Measurements from ENCODE around the gene FHL1. TPM values are rescaled to one million over a fixed set of nuclear protein-coding genes. Genes with fewer than 3 reads are reported as not detected.

The FHL1 gene
- total RNA-seq, 1 donor from 2014 or later = 70.1 TPM

DNA sequence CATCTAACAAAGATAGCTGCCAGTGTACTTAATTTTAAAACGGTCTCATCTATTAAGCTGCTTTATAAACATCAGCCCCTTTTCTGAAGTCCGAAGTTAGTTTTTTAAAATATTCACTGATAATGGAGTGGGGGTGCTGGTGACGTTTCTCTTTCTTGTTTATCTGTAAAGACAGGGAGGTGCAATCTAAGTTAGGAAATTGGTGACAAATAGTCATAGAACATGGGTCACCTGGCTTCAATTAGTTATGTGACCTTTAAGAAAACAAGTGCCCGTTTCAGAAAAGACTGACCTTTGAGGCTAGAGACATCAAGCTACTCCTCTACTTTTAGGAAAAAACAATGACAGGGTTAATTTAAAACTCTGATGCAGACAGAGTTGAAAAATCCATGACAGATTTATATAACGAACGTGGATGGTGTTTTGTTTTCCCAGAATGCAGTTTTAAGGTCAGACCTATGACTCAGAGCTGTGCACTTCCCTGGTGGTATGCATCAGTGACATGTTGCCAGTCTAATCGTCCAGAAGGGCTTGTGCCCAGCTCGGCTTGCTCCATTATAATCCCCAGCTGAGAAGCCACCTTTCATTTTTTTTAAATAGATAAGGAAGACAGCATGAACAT, 38.2 kb downstream of the FHL1 start:
- DNase-seq (ENCODE audit: low read depth, low spot score) = no peak
- Mint-ChIP-seq H3K4me3 (no peak overlapping the region), H3K4me1 (peaks cover 8% of the 10 kb centered on the region), H3K27ac (ENCODE audit: unreplicated experiment) (no peak overlapping the region), H3K27me3 (ENCODE audit: low read depth) (no peaks in the 10 kb centered on the region), H3K36me3 (ENCODE audit: low read depth) (peaks cover 3% of the 10 kb centered on the region), H3K9me3 (no peaks in the 10 kb centered on the region)
- TF ChIP-seq CTCF (conservative IDR thresholded peaks at IDR 0.05) = no peak

- Mint-ChIP-seq H3K27ac (ENCODE audit: unreplicated experiment) (no peak overlapping the region), H3K4me1 (peaks cover 8% of the 10 kb centered on the region), H3K36me3 (ENCODE audit: low read depth) (peaks cover 3% of the 10 kb centered on the region), H3K27me3 (ENCODE audit: low read depth) (no peaks in the 10 kb centered on the region), H3K9me3 (no peaks in the 10 kb centered on the region), H3K4me3 (no peak overlapping the region)
- TF ChIP-seq CTCF (conservative IDR thresholded peaks at IDR 0.05) = no peak
- no peak for DNase-seq (ENCODE audit: low read depth, low spot score)
Measured at GRCh38 chrX:136186023-136186413, 38.7 kb downstream of the FHL1 start.

GRCh38 chrX:136189222-136189621, 41.9 kb downstream of the FHL1 start:
- no peak overlapping the region for H3K27ac Mint-ChIP-seq (ENCODE audit: unreplicated experiment)
- H3K27me3 Mint-ChIP-seq (ENCODE audit: low read depth) = no peaks in the 10 kb centered on the region

GRCh38 chrX:136190038-136190713, 42.8 kb downstream of the FHL1 start:
- no peaks in the 10 kb centered on the region for H3K27me3 Mint-ChIP-seq (ENCODE audit: low read depth)
- H3K27ac Mint-ChIP-seq (ENCODE audit: unreplicated experiment) = no peak overlapping the region
- peaks cover 5% of the 10 kb centered on the region for H3K4me1 Mint-ChIP-seq
- H3K9me3 Mint-ChIP-seq = peaks cover 3% of the 10 kb centered on the region
- DNase-seq (ENCODE audit: low read depth, low spot score) = no peak
- TF ChIP-seq CTCF (conservative IDR thresholded peaks at IDR 0.05) = no peak
- H3K4me3 Mint-ChIP-seq = no peak overlapping the region
- H3K36me3 Mint-ChIP-seq (ENCODE audit: low read depth) = peaks cover 14% of the 10 kb centered on the region

More at GRCh38 chrX:136189222-136189621, 41.9 kb downstream of the FHL1 start:
- no peak for TF ChIP-seq CTCF (conservative IDR thresholded peaks at IDR 0.05)
- peaks cover 13% of the 10 kb centered on the region for H3K36me3 Mint-ChIP-seq (ENCODE audit: low read depth)
- H3K9me3 Mint-ChIP-seq = peaks cover 3% of the 10 kb centered on the region
- peaks cover 8% of the 10 kb centered on the region for H3K4me1 Mint-ChIP-seq
- H3K4me3 Mint-ChIP-seq = no peak overlapping the region
- DNase-seq (ENCODE audit: low read depth, low spot score) = no peak

GRCh38 chrX:136191171-136191570, 43.8 kb downstream of the FHL1 start:
- no peaks in the 10 kb centered on the region for H3K27me3 Mint-ChIP-seq (ENCODE audit: low read depth)
- no peak overlapping the region for H3K4me3 Mint-ChIP-seq
- H3K4me1 Mint-ChIP-seq = no peaks in the 10 kb centered on the region
- peaks cover 3% of the 10 kb centered on the region for H3K9me3 Mint-ChIP-seq
- TF ChIP-seq CTCF (conservative IDR thresholded peaks at IDR 0.05) = no peak
- no peak overlapping the region for H3K27ac Mint-ChIP-seq (ENCODE audit: unreplicated experiment)
- peaks cover 14% of the 10 kb centered on the region for H3K36me3 Mint-ChIP-seq (ENCODE audit: low read depth)
- DNase-seq (ENCODE audit: low read depth, low spot score) = no peak

Measured in neural crest cell (in vitro differentiated cells).